Airway epithelial cell (primary cell): Measurements from ENCODE around the gene STAT3. TPM values are rescaled to one million over a fixed set of nuclear protein-coding genes. Genes with fewer than 3 reads are reported as not detected.

Experiments
- total RNA-seq: library from RNA; depleted of rRNA; stranded (reverse); fragments of >200 nt; gene quantifications from 2 replicates; pipeline ENCODE4 v1.2.3, GENCODE V29; 2015

STAT3 gene
- total RNA-seq = 53.4 and 72.6 TPM in 2 replicates

DNA sequence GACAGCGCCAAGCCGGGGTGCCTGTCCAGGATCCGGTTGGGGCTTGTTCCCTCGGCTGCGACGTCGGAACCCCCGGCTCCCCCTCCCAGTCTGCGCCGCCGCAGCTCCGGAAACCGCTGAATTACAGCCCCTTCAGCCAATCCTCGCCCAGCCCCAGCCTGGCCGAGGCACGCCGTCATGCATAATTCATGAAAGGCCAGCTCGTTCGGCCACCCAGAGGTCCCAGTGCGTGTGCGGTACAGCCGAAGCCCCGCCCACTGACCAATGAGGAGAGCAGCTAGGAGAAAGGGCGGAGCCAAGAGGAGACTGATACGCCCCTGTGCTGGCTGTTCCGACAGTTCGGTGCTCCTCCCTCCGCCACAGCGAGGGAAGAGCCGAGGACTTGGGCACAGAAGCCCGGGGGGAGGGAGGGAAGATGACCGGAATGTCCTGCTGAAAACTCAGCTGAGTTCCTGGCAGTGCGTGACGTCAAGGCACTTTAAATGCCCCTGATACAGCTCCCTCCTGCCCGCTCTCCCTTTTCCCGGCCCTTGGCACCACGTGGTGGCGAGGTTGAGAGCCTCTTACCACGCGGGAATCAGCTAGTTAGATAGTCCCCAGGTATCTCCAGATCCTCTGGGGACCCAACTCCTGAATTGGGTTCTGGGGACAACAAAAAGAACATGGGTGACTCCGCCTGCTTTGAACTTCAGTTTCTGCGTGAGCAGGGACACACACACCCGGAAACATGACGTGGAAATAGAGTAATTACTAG is at the start of gene STAT3:
Gene STAT3 (minus strand): TSS at position 62 of the 754 bp plus-strand sequence. CDS start 39,926 bp downstream, outside the sequence.

GRCh38 chr17:42422958-42423712 is 34.9 kb upstream of the STAT3 start, which contains the start of gene CAVIN1:
Gene CAVIN1 (minus strand): TSS chr17:42423256. CDS start chr17:42423097, 159 bp downstream.

GRCh38 chr17:42287977-42288802 is 100.1 kb downstream of the STAT3 start, which contains the start of gene STAT5A:
Gene STAT5A (plus strand): TSS chr17:42288498. CDS start chr17:42289412, 914 bp downstream.

GRCh38 chr17:42276359-42276608 is 112.0 kb downstream of the STAT3 start, which contains the start of gene STAT5B:
Gene STAT5B (minus strand): TSS chr17:42276391. CDS start chr17:42232127, 44,264 bp downstream.

Other genes with a start within 250 kb of the STAT3 start
- 85.7 and 109 TPM in 2 replicates for gene RAB5C, start 233.5 kb downstream of the STAT3 start, total RNA-seq
- gene KCNH4, start 207.3 kb downstream of the STAT3 start, total RNA-seq = not detected in 2 replicates
- not detected in 2 replicates for gene HCRT, start 203.0 kb downstream of the STAT3 start, total RNA-seq
- 8.3 and 18.2 TPM in 2 replicates for gene GHDC, start 193.9 kb downstream of the STAT3 start, total RNA-seq
- gene STAT5B, start 112.1 kb downstream of the STAT3 start, total RNA-seq = 12.5 and 17.1 TPM in 2 replicates
- 0.88 and 1.6 TPM in 2 replicates for gene STAT5A, start 99.9 kb downstream of the STAT3 start, total RNA-seq
- 230 and 255 TPM in 2 replicates for gene CAVIN1, start 34.8 kb upstream of the STAT3 start, total RNA-seq
- gene ATP6V0A1, start 70.4 kb upstream of the STAT3 start, total RNA-seq = 48.5 and 54.6 TPM in 2 replicates
- gene NAGLU, start 147.8 kb upstream of the STAT3 start, total RNA-seq = 19.6 and 25.0 TPM in 2 replicates
- gene HSD17B1, start 164.5 kb upstream of the STAT3 start, total RNA-seq = 5.7 and 9.3 TPM in 2 replicates
- gene COASY, start 173.7 kb upstream of the STAT3 start, total RNA-seq = 45.0 and 59.5 TPM in 2 replicates
- 21.3 and 33.7 TPM in 2 replicates for gene MLX, start 178.7 kb upstream of the STAT3 start, total RNA-seq
- 9.8 and 13.4 TPM in 2 replicates for gene PSMC3IP, start 189.3 kb upstream of the STAT3 start, total RNA-seq
- 47.0 and 57.5 TPM in 2 replicates for gene RETREG3, start 220.9 kb upstream of the STAT3 start, total RNA-seq
- gene TUBG1, start 221.2 kb upstream of the STAT3 start, total RNA-seq = 90.4 and 130 TPM in 2 replicates